Neuron (in vitro differentiated cells): Measurements from ENCODE around the gene SEPTIN7.

Source experiments
- H2AFZ ChIP-seq: one replicate; pipeline ENCODE4 v1.6.1; 2013; ENCODE audit warnings: low read depth, mild to moderate bottlenecking, inconsistent platforms, low read length, moderate library complexity
- H3K27me3 ChIP-seq: one replicate; pipeline ENCODE4 v1.6.1; 2013; ENCODE audit warnings: low read length; ENCODE audit not compliant: insufficient read depth
- H3K36me3 ChIP-seq: one replicate; pipeline ENCODE4 v1.6.1; 2013; ENCODE audit warnings: low read length; ENCODE audit not compliant: insufficient read depth
- H3K4me1 ChIP-seq: one replicate; pipeline ENCODE4 v1.6.1; 2013; ENCODE audit warnings: low read length; ENCODE audit not compliant: insufficient read depth
- H3K4me3 ChIP-seq: 2 replicates; pipeline ENCODE4 v1.5.1; 2013; ENCODE audit warnings: mild to moderate bottlenecking, low read length, moderate library complexity
- H3K9me3 ChIP-seq: one replicate; pipeline ENCODE4 v1.6.1; 2013; ENCODE audit warnings: low read length

Gene SEPTIN7

DNA sequence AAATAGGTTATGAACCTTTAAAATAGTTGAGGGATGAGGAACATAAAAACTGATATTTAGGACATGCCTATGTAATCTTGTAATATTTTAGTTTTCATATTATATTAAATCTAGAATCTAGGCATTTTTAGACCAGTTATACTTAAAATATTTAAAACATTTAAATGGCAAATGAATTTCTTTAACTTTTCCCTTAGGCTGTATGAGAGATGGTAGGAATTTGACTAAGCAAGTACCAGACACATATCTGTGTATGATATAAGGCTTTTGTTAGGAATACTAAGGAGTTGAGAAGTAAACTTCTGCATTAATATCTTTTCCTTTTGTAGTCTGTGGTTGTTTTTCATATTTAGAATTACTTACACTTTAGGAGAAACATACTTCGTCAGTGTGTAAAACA, 25.1 kb downstream of the SEPTIN7 start:
- Histone ChIP-seq H3K9me3 (peaks cover 2% of the 10 kb centered on the region), H3K27me3 (no peaks in the 10 kb centered on the region), H2AFZ (no peak overlapping the region), H3K4me1 (peaks cover 5% of the 10 kb centered on the region), H3K4me3 (no peak overlapping the region), H3K36me3 (no peaks in the 10 kb centered on the region)

DNA sequence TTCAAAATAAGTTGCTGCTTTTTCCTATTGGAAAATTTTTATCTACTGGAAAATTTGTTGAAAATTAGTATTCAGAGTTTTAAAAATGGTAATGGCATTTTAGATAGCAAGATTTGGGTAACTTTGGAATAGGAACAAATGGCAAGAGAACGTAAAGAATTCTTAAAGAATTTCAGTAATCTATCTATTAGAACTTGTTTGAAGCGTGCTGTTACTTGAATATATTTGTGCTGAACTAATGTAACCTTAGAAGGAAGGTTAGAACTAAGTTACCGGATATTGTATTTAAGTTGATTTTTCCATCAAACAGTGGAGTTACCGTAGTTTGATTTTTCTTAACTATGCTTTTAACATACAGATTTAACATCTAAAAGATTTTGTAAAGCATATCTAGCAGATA, 25.9 kb downstream of the SEPTIN7 start:
- H3K4me3 ChIP-seq: no peak overlapping the region
- H3K27me3 ChIP-seq: no peaks in the 10 kb centered on the region
- H3K4me1 ChIP-seq: peaks cover 11% of the 10 kb centered on the region
- H3K36me3 ChIP-seq: no peaks in the 10 kb centered on the region
- peaks cover 2% of the 10 kb centered on the region for H3K9me3 ChIP-seq
- H2AFZ ChIP-seq: no peak overlapping the region

DNA sequence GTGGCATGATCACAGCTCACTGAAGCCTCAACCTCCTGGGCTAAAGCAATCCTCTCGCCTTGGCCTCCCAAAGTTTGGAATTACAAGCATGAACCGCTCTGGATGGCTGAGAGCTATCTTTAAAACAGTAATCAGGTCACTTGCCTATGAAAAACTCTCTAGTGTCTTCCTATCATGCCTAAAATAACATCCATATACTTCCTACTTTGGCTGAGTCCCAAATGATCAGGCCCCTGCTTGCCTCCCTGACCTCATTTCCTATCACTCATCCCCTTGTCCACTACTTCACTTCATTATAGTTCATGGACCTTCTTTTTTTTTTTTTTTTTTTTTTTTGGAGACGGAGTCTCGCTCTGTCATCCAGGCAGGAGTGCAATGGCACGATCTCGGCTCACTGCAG, 28.0 kb downstream of the SEPTIN7 start:
- Histone ChIP-seq H3K4me3 (no peak overlapping the region), H3K4me1 (peaks cover 12% of the 10 kb centered on the region), H3K36me3 (peaks cover 13% of the 10 kb centered on the region), H3K9me3 (no peaks in the 10 kb centered on the region), H3K27me3 (no peaks in the 10 kb centered on the region), H2AFZ (no peak overlapping the region)

DNA sequence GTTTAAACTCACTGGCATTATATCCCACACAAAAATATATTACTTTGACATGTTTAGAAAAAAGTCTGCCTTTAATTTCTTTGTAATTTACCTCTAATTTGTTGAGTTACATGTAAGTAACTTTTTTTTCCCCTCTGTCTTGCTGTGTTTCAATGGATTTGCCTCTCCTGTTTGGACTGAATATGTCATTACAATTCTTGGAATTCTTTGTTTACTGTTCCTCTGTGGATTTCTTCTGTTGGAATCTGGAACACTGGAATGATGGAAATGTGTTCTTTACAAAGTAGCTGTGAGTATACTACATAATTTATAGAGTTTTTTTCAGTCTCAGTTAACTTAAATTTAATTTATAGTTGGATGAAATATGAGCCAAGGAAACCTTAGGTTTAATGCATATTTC, 30.4 kb downstream of the SEPTIN7 start:
- H3K4me3 ChIP-seq: no peak overlapping the region

GRCh38 chr7:35839860-35840854, 39.3 kb downstream of the SEPTIN7 start:
- Histone ChIP-seq H3K27me3 (no peaks in the 10 kb centered on the region), H3K36me3 (peaks cover 7% of the 10 kb centered on the region), H3K4me3 (no peak overlapping the region), H3K9me3 (no peaks in the 10 kb centered on the region), H2AFZ (no peak overlapping the region), H3K4me1 (no peaks in the 10 kb centered on the region)

More for the DNA sequence above, 30.4 kb downstream of the SEPTIN7 start:
- H3K9me3 ChIP-seq: no peaks in the 10 kb centered on the region
- peaks cover 12% of the 10 kb centered on the region for H3K4me1 ChIP-seq
- no peak overlapping the region for H2AFZ ChIP-seq
- H3K36me3 ChIP-seq: peaks cover 23% of the 10 kb centered on the region
- H3K27me3 ChIP-seq: no peaks in the 10 kb centered on the region

DNA sequence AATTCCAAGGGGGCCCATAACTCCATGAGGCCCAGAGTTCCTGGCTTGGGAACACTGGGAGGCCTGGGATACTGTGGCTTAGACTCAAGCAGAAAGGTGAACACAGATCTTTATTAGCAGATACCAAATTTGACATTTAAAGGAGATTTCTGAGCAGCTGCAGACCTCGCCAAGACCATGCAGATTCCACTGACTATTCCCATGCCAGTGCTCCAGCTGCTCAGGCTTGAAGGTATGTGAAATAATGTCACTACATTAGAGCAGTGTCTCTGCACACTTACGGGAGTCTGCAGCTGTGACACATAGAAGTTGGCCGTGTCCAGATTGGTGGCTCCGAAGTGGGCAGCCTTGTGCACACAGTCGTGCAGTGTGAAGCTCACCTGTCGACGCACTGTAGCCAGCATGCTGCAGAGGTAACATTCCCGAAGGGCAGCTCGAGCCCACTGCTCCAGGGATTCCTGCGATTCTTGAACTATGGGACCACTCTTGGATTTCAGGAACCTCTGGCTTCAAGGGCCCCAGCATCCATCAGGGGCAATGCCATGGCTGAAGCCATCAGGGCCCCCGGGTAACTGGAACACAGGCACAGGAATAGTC, 46.1 kb downstream of the SEPTIN7 start:
- no peaks in the 10 kb centered on the region for H3K4me1 ChIP-seq
- no peak overlapping the region for H3K4me3 ChIP-seq
- peaks cover 22% of the 10 kb centered on the region for H3K36me3 ChIP-seq
- peaks cover 2% of the 10 kb centered on the region for H3K9me3 ChIP-seq
- H2AFZ ChIP-seq: no peak overlapping the region
- H3K27me3 ChIP-seq: no peaks in the 10 kb centered on the region

- Histone ChIP-seq H3K36me3 (peaks cover 25% of the 10 kb centered on the region), H2AFZ (no peak overlapping the region), H3K9me3 (peaks cover 2% of the 10 kb centered on the region), H3K4me3 (no peak overlapping the region), H3K4me1 (no peaks in the 10 kb centered on the region), H3K27me3 (no peaks in the 10 kb centered on the region)
Observed at GRCh38 chr7:35848725-35849124, 47.9 kb downstream of the SEPTIN7 start.

GRCh38 chr7:35849158-35849831, 48.4 kb downstream of the SEPTIN7 start:
- peaks cover 25% of the 10 kb centered on the region for H3K36me3 ChIP-seq
- H3K27me3 ChIP-seq: no peaks in the 10 kb centered on the region
- H3K9me3 ChIP-seq: peaks cover 2% of the 10 kb centered on the region
- H2AFZ ChIP-seq: no peak overlapping the region
- H3K4me3 ChIP-seq: no peak overlapping the region
- H3K4me1 ChIP-seq: no peaks in the 10 kb centered on the region

DNA sequence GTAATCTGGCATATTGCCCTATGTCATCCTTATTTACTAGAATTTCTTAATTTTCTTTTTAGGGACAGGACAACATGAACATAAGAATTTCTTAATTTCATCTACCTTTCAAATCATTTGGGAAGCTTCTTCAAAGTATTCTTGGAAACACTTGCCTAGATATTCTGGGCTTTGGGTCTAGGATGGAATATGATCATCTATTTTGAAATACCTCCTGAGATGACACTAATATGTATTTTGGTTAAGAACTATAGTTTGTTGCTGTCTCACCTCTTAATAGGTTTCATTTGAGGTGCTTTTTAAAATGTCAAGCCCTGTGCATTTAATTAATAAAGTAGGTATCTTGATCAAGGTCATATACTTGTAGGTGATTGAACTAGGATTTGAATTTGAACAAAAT, 49.1 kb downstream of the SEPTIN7 start:
- H3K27me3 ChIP-seq: no peaks in the 10 kb centered on the region
- H3K4me1 ChIP-seq: no peaks in the 10 kb centered on the region
- no peak overlapping the region for H2AFZ ChIP-seq
- peaks cover 2% of the 10 kb centered on the region for H3K9me3 ChIP-seq
- H3K36me3 ChIP-seq: peaks cover 25% of the 10 kb centered on the region
- no peak overlapping the region for H3K4me3 ChIP-seq
